ENCODE data around the gene MROH2B.

MROH2B gene

GRCh38 chr5:41071242-41071641, at the start of gene MROH2B:
MROH2B (minus strand) TSS chr5:41071342; CDS start chr5:41070852, 490 bp downstream.
- Mint-ChIP-seq H3K4me1 (no peaks in the 10 kb centered on the region), H3K27ac (no peak within 1 kb of the TSS), H3K27me3 (ENCODE audit: low read depth) (no peaks in the 10 kb centered on the region), H3K9me3 (peaks cover 4% of the 10 kb centered on the region), H3K36me3 (ENCODE audit: low read depth) (no peaks in the 10 kb centered on the region), H3K4me3 (no peak within 1 kb of the TSS)
- no peak for TF ChIP-seq CTCF (IDR thresholded peaks at IDR 0.05; ENCODE audit: unreplicated experiment in 3 of 3)

GRCh38 chr5:41120600-41120999, 49.5 kb upstream of the MROH2B start:
- H3K4me1 Mint-ChIP-seq = peaks cover 4% of the 10 kb centered on the region
- TF ChIP-seq CTCF (IDR thresholded peaks at IDR 0.05; ENCODE audit: unreplicated experiment in 3 of 3) = no peak
- no peaks in the 10 kb centered on the region for H3K27me3 Mint-ChIP-seq (ENCODE audit: low read depth)
- H3K27ac Mint-ChIP-seq = no peak overlapping the region
- no peaks in the 10 kb centered on the region for H3K36me3 Mint-ChIP-seq (ENCODE audit: low read depth)
- no peaks in the 10 kb centered on the region for H3K9me3 Mint-ChIP-seq
- H3K4me3 Mint-ChIP-seq = no peak overlapping the region

- no peaks in the 10 kb centered on the region for H3K4me1 Mint-ChIP-seq
- no peaks in the 10 kb centered on the region for H3K9me3 Mint-ChIP-seq
- H3K36me3 Mint-ChIP-seq (ENCODE audit: low read depth) = no peaks in the 10 kb centered on the region
- no peak for TF ChIP-seq CTCF (IDR thresholded peaks at IDR 0.05; ENCODE audit: unreplicated experiment in 3 of 3)
- H3K27ac Mint-ChIP-seq = no peak overlapping the region
- H3K27me3 Mint-ChIP-seq (ENCODE audit: low read depth) = no peaks in the 10 kb centered on the region
- no peak overlapping the region for H3K4me3 Mint-ChIP-seq
Measured at GRCh38 chr5:41118177-41118576, 47.0 kb upstream of the MROH2B start.

GRCh38 chr5:41115281-41115680, 44.1 kb upstream of the MROH2B start:
- H3K27ac Mint-ChIP-seq = no peak overlapping the region
- TF ChIP-seq CTCF (IDR thresholded peaks at IDR 0.05; ENCODE audit: unreplicated experiment in 3 of 3) = no peak

GRCh38 chr5:41112486-41113455, 41.6 kb upstream of the MROH2B start:
- Mint-ChIP-seq H3K4me1 (no peaks in the 10 kb centered on the region), H3K9me3 (no peaks in the 10 kb centered on the region), H3K27ac (no peak overlapping the region), H3K36me3 (ENCODE audit: low read depth) (no peaks in the 10 kb centered on the region), H3K4me3 (no peak overlapping the region), H3K27me3 (ENCODE audit: low read depth) (no peaks in the 10 kb centered on the region)
- no peak for TF ChIP-seq CTCF (IDR thresholded peaks at IDR 0.05; ENCODE audit: unreplicated experiment in 3 of 3)

More at GRCh38 chr5:41115281-41115680, 44.1 kb upstream of the MROH2B start:
- Mint-ChIP-seq H3K4me3 (no peak overlapping the region), H3K27me3 (ENCODE audit: low read depth) (no peaks in the 10 kb centered on the region), H3K9me3 (no peaks in the 10 kb centered on the region), H3K36me3 (ENCODE audit: low read depth) (no peaks in the 10 kb centered on the region), H3K4me1 (no peaks in the 10 kb centered on the region)

- Mint-ChIP-seq H3K9me3 (peaks cover 2% of the 10 kb centered on the region), H3K4me3 (no peak overlapping the region), H3K36me3 (ENCODE audit: low read depth) (no peaks in the 10 kb centered on the region), H3K27ac (no peak overlapping the region), H3K27me3 (ENCODE audit: low read depth) (no peaks in the 10 kb centered on the region), H3K4me1 (no peaks in the 10 kb centered on the region)
- no peak for TF ChIP-seq CTCF (IDR thresholded peaks at IDR 0.05; ENCODE audit: unreplicated experiment in 3 of 3)
Measured at GRCh38 chr5:41109186-41109585, 38.0 kb upstream of the MROH2B start.
